Astrocyte (in vitro differentiated cells and primary cell): Measurements from ENCODE around the gene PCDHGB4. TPM values are rescaled to one million over a fixed set of nuclear protein-coding genes. Genes with fewer than 3 reads are reported as not detected.
A peak's percentile ranks its signal among the peaks of the same experiment; 100 is the strongest.
"Not testable (repeated sequence)": the region's sequence is repeated elsewhere in the genome, so short reads cannot be mapped to it uniquely, and the experiment has no call there.

Source experiments
- DNase-seq: peaks from one replicate; pipeline ENCODE4 v3.0.0-alpha.2; 2010; ENCODE audit warnings: low read depth
- FAIRE-seq: peaks from 2 replicates; lab custom pipeline; 2011; peaks lifted over from hg19 to GRCh38; lab: Jason Lieb, UNC
- H2AFZ ChIP-seq: 2 replicates; pipeline ENCODE4 v1.6.0; 2012; ENCODE audit warnings: low read depth, low read length, inconsistent platforms
- H3K27ac ChIP-seq: 2 replicates; pipeline ENCODE4 v1.5.1; 2011; ENCODE audit warnings: low read depth, low read length, inconsistent platforms
- H3K27me3 ChIP-seq: 2 replicates; pipeline ENCODE4 v1.6.0; 2011; ENCODE audit warnings: low read length, inconsistent platforms; ENCODE audit not compliant: insufficient read depth
- H3K36me3 ChIP-seq: 2 replicates; pipeline ENCODE4 v1.5.1; 2011; ENCODE audit warnings: low read length, inconsistent platforms; ENCODE audit not compliant: insufficient read depth
- H3K4me1 ChIP-seq: 2 replicates; pipeline ENCODE4 v1.5.1; 2011; ENCODE audit warnings: low read length, inconsistent platforms; ENCODE audit not compliant: insufficient read depth
- H3K4me2 ChIP-seq: 2 replicates; pipeline ENCODE4 v1.6.0; 2012; ENCODE audit warnings: low read length, inconsistent platforms
- H3K4me3 ChIP-seq: 2 replicates; pipeline ENCODE4 v1.5.1; 2011; ENCODE audit warnings: low read depth, mild to moderate bottlenecking, low read length, inconsistent platforms; ENCODE audit not compliant: insufficient read depth
- H3K79me2 ChIP-seq: 2 replicates; pipeline ENCODE4 v1.6.0; 2012; ENCODE audit warnings: mild to moderate bottlenecking, low read length, inconsistent platforms; ENCODE audit not compliant: insufficient read depth
- H3K9ac ChIP-seq: 2 replicates; pipeline ENCODE4 v1.6.0; 2012; ENCODE audit warnings: mild to moderate bottlenecking, low read length, inconsistent platforms
- H3K9me3 ChIP-seq: 2 replicates; pipeline ENCODE4 v1.5.1; 2012; ENCODE audit warnings: low read depth, mild to moderate bottlenecking, low read length, inconsistent platforms; ENCODE audit not compliant: insufficient read depth
- H4K20me1 ChIP-seq: 2 replicates; pipeline ENCODE4 v1.6.0; 2012; ENCODE audit warnings: low read length, inconsistent platforms; ENCODE audit not compliant: insufficient read depth
- H3K27ac Mint-ChIP-seq: one replicate; pipeline ENCODE4 v1.8.0; 2021; ENCODE audit warnings: mild to moderate bottlenecking, mixed read lengths; ENCODE audit not compliant: unreplicated experiment
- H3K27me3 Mint-ChIP-seq: one replicate; pipeline ENCODE4 v1.8.0; 2021; ENCODE audit warnings: low read depth, mixed read lengths; ENCODE audit not compliant: unreplicated experiment
- H3K36me3 Mint-ChIP-seq: one replicate; pipeline ENCODE4 v1.8.0; 2021; ENCODE audit warnings: low read depth, mixed read lengths; ENCODE audit not compliant: unreplicated experiment
- H3K4me1 Mint-ChIP-seq: one replicate; pipeline ENCODE4 v1.8.0; 2021; ENCODE audit warnings: low read depth, mixed read lengths; ENCODE audit not compliant: unreplicated experiment
- H3K4me3 Mint-ChIP-seq: one replicate; pipeline ENCODE4 v1.8.0; 2021; ENCODE audit warnings: mild to moderate bottlenecking, moderate library complexity, mixed read lengths; ENCODE audit not compliant: unreplicated experiment
- H3K9me3 Mint-ChIP-seq: one replicate; pipeline ENCODE4 v1.8.0; 2021; ENCODE audit warnings: mild to moderate bottlenecking, mixed read lengths; ENCODE audit not compliant: unreplicated experiment
- CTCF ChIP-seq: IDR thresholded peaks from 2 replicates; pipeline ENCODE4 v1.5.1; 2011; ENCODE audit warnings: low read depth, mild to moderate bottlenecking, inconsistent platforms, low read length, moderate library complexity; ENCODE audit not compliant: insufficient read depth
- total RNA-seq: library from RNA; stranded (reverse); gene quantifications from 2 replicates; pipeline ENCODE4 v1.2.1, GENCODE V29; 2021

The PCDHGB4 gene
- total RNA-seq, 1 donor from 2014 or later: 13.6 TPM

GRCh38 chr5:141414548-141415274, 27.2 kb downstream of the PCDHGB4 start:
- H3K9me3 ChIP-seq: peaks cover 34% of the 10 kb centered on the region
- not testable (repeated sequence) for H3K4me3 ChIP-seq, FAIRE-seq

GRCh38 chr5:141415275-141415618, 27.7 kb downstream of the PCDHGB4 start:
- not testable (repeated sequence) for H3K4me3 Mint-ChIP-seq, H3K27me3 Mint-ChIP-seq, H3K27me3 ChIP-seq, H2AFZ ChIP-seq, H3K27ac Mint-ChIP-seq, DNase-seq, H3K27ac ChIP-seq, H3K4me1 ChIP-seq, H4K20me1 ChIP-seq, FAIRE-seq, H3K4me2 ChIP-seq, H3K79me2 ChIP-seq, H3K4me3 ChIP-seq, H3K36me3 ChIP-seq, H3K9ac ChIP-seq
- H3K9me3 ChIP-seq: peaks cover 32% of the 10 kb centered on the region
- Mint-ChIP-seq H3K36me3 (peaks cover 33% of the 10 kb centered on the region), H3K9me3 (peaks cover 23% of the 10 kb centered on the region), H3K4me1 (peaks cover 15% of the 10 kb centered on the region)

More at GRCh38 chr5:141414548-141415274, 27.2 kb downstream of the PCDHGB4 start:
- not testable (repeated sequence) for H3K4me1 ChIP-seq, H3K36me3 ChIP-seq, H2AFZ ChIP-seq, H4K20me1 ChIP-seq, H3K4me2 ChIP-seq, DNase-seq, H3K27ac Mint-ChIP-seq, H3K27me3 ChIP-seq, H3K27ac ChIP-seq, H3K27me3 Mint-ChIP-seq, H3K79me2 ChIP-seq, H3K9ac ChIP-seq
- H3K36me3 Mint-ChIP-seq: peaks cover 32% of the 10 kb centered on the region
- peak overlapping the region; percentile 93 for H3K4me3 Mint-ChIP-seq
- H3K4me1 Mint-ChIP-seq: peaks cover 15% of the 10 kb centered on the region
- peaks cover 21% of the 10 kb centered on the region for H3K9me3 Mint-ChIP-seq

- H3K36me3 Mint-ChIP-seq: peaks cover 52% of the 10 kb centered on the region
- not testable (repeated sequence) for H3K36me3 ChIP-seq, H3K79me2 ChIP-seq, H3K27me3 Mint-ChIP-seq, FAIRE-seq, H4K20me1 ChIP-seq, H3K4me1 ChIP-seq, H3K27me3 ChIP-seq
- H3K27ac Mint-ChIP-seq: peak within 1 kb of the TSS; percentile 96
- TF ChIP-seq CTCF: peak; percentile 67
- Histone ChIP-seq H2AFZ (peak within 1 kb of the TSS; percentile 28), H3K27ac (peak within 1 kb of the TSS; percentile 47), H3K9ac (peak within 1 kb of the TSS; percentile 73), H3K4me2 (peak within 1 kb of the TSS; percentile 76), H3K4me3 (peak within 1 kb of the TSS; percentile 49), H3K9me3 (peaks cover 51% of the 10 kb centered on the region)
- DNase-seq: peak; percentile 56
- peaks cover 40% of the 10 kb centered on the region for H3K9me3 Mint-ChIP-seq
- H3K4me1 Mint-ChIP-seq: peaks cover 10% of the 10 kb centered on the region
- peak within 1 kb of the TSS; percentile 92 for H3K4me3 Mint-ChIP-seq
Measured at GRCh38 chr5:141417494-141418172, 30.1 kb downstream of the PCDHGB4 start, which contains the start of gene PCDHGB7. Gene PCDHGB7 (plus strand): TSS chr5:141417677. CDS start chr5:141417860, 183 bp downstream.
